ENCODE results near the gene IFNB1. TPM values are rescaled to one million over a fixed set of nuclear protein-coding genes. Genes with fewer than 3 reads are reported as not detected.

The IFNB1 gene
- total RNA-seq, result not detected
- polyA plus RNA-seq (2013, experiment 1 of 2), result not detected
- 0.11 TPM for polyA plus RNA-seq (2013, experiment 2 of 2)
- 0 to 0.60 (median 0) reads per million in 172 experiments for total RNA-seq

GRCh38 chr9:21077781-21078180, at the start of gene IFNB1:
TSS of gene IFNB1 (minus strand) at chr9:21077942. CDS start at chr9:21077869, 73 bp downstream.
- Mint-ChIP-seq H3K27me3 (no peaks in the 10 kb centered on the region), H3K9me3 (peaks cover 3% of the 10 kb centered on the region), H3K4me3 (no peak within 1 kb of the TSS), H3K4me1 (ENCODE audit: low read depth) (peaks cover 31% of the 10 kb centered on the region), H3K27ac (no peak within 1 kb of the TSS), H3K36me3 (ENCODE audit: low read depth) (no peaks in the 10 kb centered on the region)
- peak in 1 of 14 experiments; percentile 25 for DNase-seq
- Histone ChIP-seq H3K27ac (ENCODE audit: low read depth in 1 of 2, low read length in 2 of 2) (no peak within 1 kb of the TSS), H3K27me3 (ENCODE audit: control insufficient read depth in 1 of 2, insufficient read depth in 2 of 2, low read length in 2 of 2) (no peaks in the 10 kb centered on the region), H3K4me1 (ENCODE audit: insufficient read depth, low read length) (peaks cover 10% of the 10 kb centered on the region), H3K9me3 (ENCODE audit: control insufficient read depth in 1 of 2, insufficient read depth in 1 of 2, low read length in 2 of 2) (no peaks in the 10 kb centered on the region), H3K36me3 (ENCODE audit: insufficient read depth, low read length) (no peaks in the 10 kb centered on the region), H3K4me3 (ENCODE audit: low read length) (no peak within 1 kb of the TSS)
- ChIA-PET CTCF (interaction anchor here (1.1 kb wide), 1 partner anchor 14 kb away, joined by 4 read pairs; no protein-coding TSS in a partner anchor), POLR2A (no interaction called here)
- TF ChIP-seq CTCF (IDR thresholded peaks at IDR 0.05), result no peak
- intact Hi-C loops (cut with DNase I, micrococcal nuclease), result no loop called here
- ATAC-seq (ENCODE audit: poor library complexity), result no peak

DNA sequence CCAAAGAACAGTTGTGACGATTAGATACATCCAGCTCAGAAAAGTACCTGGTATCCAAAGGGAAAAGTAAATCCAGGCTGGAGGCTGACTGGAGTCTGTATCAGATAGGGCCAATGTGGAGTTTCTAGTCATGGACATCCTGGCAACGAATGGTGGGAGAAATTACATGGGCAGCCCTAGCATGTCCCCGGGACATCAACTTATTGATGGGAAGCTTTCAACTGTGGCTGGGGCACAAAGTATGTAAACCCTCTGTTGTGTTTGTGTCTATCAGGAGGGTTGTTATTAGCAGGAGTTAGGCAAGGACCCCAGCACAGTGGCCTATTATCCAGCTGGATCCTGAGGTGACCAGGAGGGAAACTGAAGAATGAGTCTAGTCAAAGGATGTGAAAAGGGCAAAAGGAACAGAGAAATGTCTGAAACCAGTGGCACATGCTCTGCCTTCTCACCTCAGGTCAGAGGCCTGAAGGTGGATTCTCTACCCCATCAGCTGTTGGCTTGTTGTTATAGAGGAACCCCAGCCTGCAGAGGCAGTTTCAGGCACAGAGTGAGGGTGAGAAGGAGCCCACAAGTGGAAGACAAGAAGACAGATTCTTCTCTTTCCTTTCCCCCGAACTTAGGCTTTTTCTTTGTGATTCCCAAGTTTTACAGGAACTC, 44.0 kb upstream of the IFNB1 start:
- no peaks in the 10 kb centered on the region for H3K27me3 ChIP-seq (ENCODE audit: control insufficient read depth in 1 of 2, insufficient read depth in 2 of 2, low read length in 2 of 2)
- no peaks in the 10 kb centered on the region for H3K36me3 Mint-ChIP-seq (ENCODE audit: low read depth)
- no peak for DNase-seq
- H3K9me3 Mint-ChIP-seq, result no peaks in the 10 kb centered on the region
- H3K4me3 ChIP-seq (ENCODE audit: low read length), result no peak overlapping the region
- no peaks in the 10 kb centered on the region for H3K4me1 ChIP-seq (ENCODE audit: insufficient read depth, low read length)
- no peaks in the 10 kb centered on the region for H3K9me3 ChIP-seq (ENCODE audit: control insufficient read depth in 1 of 2, insufficient read depth in 1 of 2, low read length in 2 of 2)
- no peak for TF ChIP-seq CTCF (IDR thresholded peaks at IDR 0.05)
- ChIA-PET POLR2A (no interaction called here), CTCF (no interaction called here)
- no peaks in the 10 kb centered on the region for H3K27me3 Mint-ChIP-seq
- intact Hi-C loops (cut with DNase I, micrococcal nuclease), result no loop called here
- no peak overlapping the region for H3K4me3 Mint-ChIP-seq
- no peaks in the 10 kb centered on the region for H3K4me1 Mint-ChIP-seq (ENCODE audit: low read depth)
- no peak for ATAC-seq (ENCODE audit: poor library complexity)
- no peak overlapping the region for H3K27ac ChIP-seq (ENCODE audit: low read depth in 1 of 2, low read length in 2 of 2)
- H3K36me3 ChIP-seq (ENCODE audit: insufficient read depth, low read length), result no peaks in the 10 kb centered on the region
- H3K27ac Mint-ChIP-seq, result no peak overlapping the region

DNA sequence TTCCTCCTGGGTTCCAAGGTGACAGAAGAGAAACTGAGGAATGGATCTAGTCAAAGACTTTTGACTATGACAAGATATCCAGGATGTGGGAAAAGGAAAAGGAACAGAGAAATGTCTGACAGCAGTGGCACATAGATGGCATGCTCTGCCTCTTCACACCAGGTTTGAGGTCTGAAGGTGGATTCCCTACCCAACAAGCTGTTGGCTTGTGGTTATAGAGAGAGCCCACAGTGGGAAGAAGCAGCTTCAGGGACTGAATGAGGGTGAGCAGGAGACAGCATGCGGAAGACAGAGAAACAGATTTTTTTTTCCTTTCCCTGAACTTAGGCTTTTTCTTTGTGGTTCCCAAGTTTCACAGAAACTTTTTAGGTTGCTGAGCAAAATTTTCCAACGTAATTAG, 43.3 kb upstream of the IFNB1 start:
- no peak overlapping the region for H3K27ac ChIP-seq (ENCODE audit: low read depth in 1 of 2, low read length in 2 of 2)
- ChIA-PET POLR2A (no interaction called here), CTCF (no interaction called here)
- no peak overlapping the region for H3K4me3 ChIP-seq (ENCODE audit: low read length)
- Mint-ChIP-seq H3K4me1 (ENCODE audit: low read depth) (no peaks in the 10 kb centered on the region), H3K36me3 (ENCODE audit: low read depth) (no peaks in the 10 kb centered on the region), H3K9me3 (no peaks in the 10 kb centered on the region), H3K27ac (no peak overlapping the region), H3K4me3 (no peak overlapping the region), H3K27me3 (no peaks in the 10 kb centered on the region)
- no peaks in the 10 kb centered on the region for H3K36me3 ChIP-seq (ENCODE audit: insufficient read depth, low read length)
- no peak for ATAC-seq (ENCODE audit: poor library complexity)
- H3K27me3 ChIP-seq (ENCODE audit: control insufficient read depth in 1 of 2, insufficient read depth in 2 of 2, low read length in 2 of 2), result no peaks in the 10 kb centered on the region
- H3K9me3 ChIP-seq (ENCODE audit: control insufficient read depth in 1 of 2, insufficient read depth in 1 of 2, low read length in 2 of 2), result no peaks in the 10 kb centered on the region
- intact Hi-C loops (cut with DNase I, micrococcal nuclease), result no loop called here
- DNase-seq, result no peak
- no peaks in the 10 kb centered on the region for H3K4me1 ChIP-seq (ENCODE audit: insufficient read depth, low read length)
- TF ChIP-seq CTCF (IDR thresholded peaks at IDR 0.05), result no peak

Measured in CD4-positive, alpha-beta T cell (primary cell).